ENCODE measurements around the gene MKNK2.

DNA sequence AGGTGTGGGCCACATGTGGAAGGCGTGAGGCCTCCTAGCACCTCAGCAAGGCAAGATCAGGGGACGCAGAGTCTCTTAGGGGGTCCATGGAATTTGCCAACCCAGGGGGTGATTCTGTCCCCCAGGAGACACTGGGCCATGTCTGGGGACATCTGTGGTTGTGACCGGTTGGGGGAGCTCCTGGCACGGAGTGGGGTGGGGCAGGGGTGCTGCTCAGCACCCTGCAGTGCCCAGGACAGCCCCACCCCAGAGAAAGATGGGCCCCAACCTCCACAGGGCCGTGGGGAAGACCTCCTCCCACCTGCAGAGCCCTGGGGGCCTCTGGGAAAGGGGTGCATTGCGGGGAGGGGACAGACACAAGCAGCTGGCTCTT is 4.0 kb downstream of the MKNK2 start:
- TF ChIP-seq POLR2A (IDR thresholded peaks at IDR 0.05; ENCODE audit: low read length) (no peak), GATA1 (IDR thresholded peaks at IDR 0.05; ENCODE audit: low read depth, low read length) (no peak)
